Measurements from ENCODE around the gene XNDC1N. TPM values are rescaled to one million over a fixed set of nuclear protein-coding genes. Genes with fewer than 3 reads are reported as not detected.

Gene XNDC1N
- total and polyA plus RNA-seq, 5 donors from 2014 or later = 4.7 to 21.7 (median 7.7) TPM

DNA sequence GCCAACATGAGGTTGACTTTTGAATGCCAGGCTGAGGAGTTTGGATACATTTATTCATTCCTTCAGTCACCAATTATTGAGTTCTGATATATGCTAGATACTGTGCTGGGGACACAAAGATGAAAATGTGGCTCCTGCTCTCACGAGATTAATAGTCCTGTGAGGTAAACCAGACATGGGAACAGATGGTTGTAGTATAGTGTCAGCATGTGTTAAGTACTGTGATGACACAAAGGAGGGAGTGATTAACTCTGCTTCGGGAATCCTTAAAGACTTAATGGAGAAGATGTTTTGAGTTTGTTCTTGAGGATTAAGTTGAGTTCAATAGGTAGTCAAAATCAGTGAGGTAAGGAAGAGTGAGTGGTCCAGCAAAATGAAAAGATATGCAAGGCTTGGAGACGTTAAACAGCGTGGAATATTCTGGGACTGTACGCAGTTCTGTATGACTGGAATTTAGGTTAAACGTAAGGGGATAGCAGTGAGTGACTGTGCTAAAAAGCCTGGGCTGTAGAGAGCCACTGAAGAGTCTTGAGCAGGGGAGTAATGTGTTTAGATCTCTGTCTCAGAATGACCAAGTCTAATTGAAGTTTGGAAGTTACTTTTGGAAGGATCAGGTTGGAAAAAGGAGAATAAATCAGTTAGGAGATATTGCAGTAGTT lies 12.3 kb upstream of the XNDC1N start:
- H3K36me3 Mint-ChIP-seq = peaks cover 16% of the 10 kb centered on the region

GRCh38 chr11:71937826-71938225 lies 9.4 kb upstream of the XNDC1N start:
- H3K4me1 ChIP-seq (ENCODE audit: control insufficient read depth, insufficient read depth, low read length, poor library complexity, severe bottlenecking) = no peaks in the 10 kb centered on the region
- H3K27ac ChIP-seq (ENCODE audit: insufficient read depth, low read length, poor library complexity, severe bottlenecking) = no peak overlapping the region
- H3K36me3 Mint-ChIP-seq = peaks cover 12% of the 10 kb centered on the region
- no peaks in the 10 kb centered on the region for H3K27me3 Mint-ChIP-seq
- DNase-seq (no peak), ATAC-seq (ENCODE audit: low read depth in 2 of 2) (no peak)
- H3K4me3 ChIP-seq (ENCODE audit: low read depth, low read length) = no peak overlapping the region
- H3K27ac Mint-ChIP-seq = no peak overlapping the region
- peaks cover 12 to 23% (median 15%) of the 10 kb centered on the region in 4 donors for H3K4me1 Mint-ChIP-seq
- no peaks in the 10 kb centered on the region for H3K9me3 Mint-ChIP-seq
- no peaks in the 10 kb centered on the region for H3K27me3 ChIP-seq (ENCODE audit: control insufficient read depth, insufficient read depth, low read length)
- H3K9me3 ChIP-seq (ENCODE audit: control insufficient read depth in 2 of 2, low read length in 2 of 2) = no peaks in the 10 kb centered on the region
- no peak overlapping the region for H3K4me3 Mint-ChIP-seq
- peaks cover 6% of the 10 kb centered on the region for H3K36me3 ChIP-seq (ENCODE audit: control insufficient read depth, insufficient read depth, low read length)

More for the DNA sequence above, 12.3 kb upstream of the XNDC1N start:
- no peak overlapping the region for H3K4me3 Mint-ChIP-seq
- no peaks in the 10 kb centered on the region for H3K4me1 ChIP-seq (ENCODE audit: control insufficient read depth, insufficient read depth, low read length, poor library complexity, severe bottlenecking)
- no peaks in the 10 kb centered on the region for H3K9me3 ChIP-seq (ENCODE audit: control insufficient read depth in 2 of 2, low read length in 2 of 2)
- no peaks in the 10 kb centered on the region for H3K27me3 ChIP-seq (ENCODE audit: control insufficient read depth, insufficient read depth, low read length)
- H3K9me3 Mint-ChIP-seq = no peaks in the 10 kb centered on the region
- ATAC-seq (ENCODE audit: low read depth in 2 of 2) = no peak
- no peak overlapping the region for H3K27ac Mint-ChIP-seq
- peaks cover 11% of the 10 kb centered on the region for H3K36me3 ChIP-seq (ENCODE audit: control insufficient read depth, insufficient read depth, low read length)
- no peak overlapping the region for H3K4me3 ChIP-seq (ENCODE audit: low read depth, low read length)
- H3K4me1 Mint-ChIP-seq = peaks cover 10 to 20% (median 15%) of the 10 kb centered on the region in 4 donors
- no peaks in the 10 kb centered on the region for H3K27me3 Mint-ChIP-seq
- DNase-seq = no peak
- H3K27ac ChIP-seq (ENCODE audit: insufficient read depth, low read length, poor library complexity, severe bottlenecking) = no peak overlapping the region

DNA sequence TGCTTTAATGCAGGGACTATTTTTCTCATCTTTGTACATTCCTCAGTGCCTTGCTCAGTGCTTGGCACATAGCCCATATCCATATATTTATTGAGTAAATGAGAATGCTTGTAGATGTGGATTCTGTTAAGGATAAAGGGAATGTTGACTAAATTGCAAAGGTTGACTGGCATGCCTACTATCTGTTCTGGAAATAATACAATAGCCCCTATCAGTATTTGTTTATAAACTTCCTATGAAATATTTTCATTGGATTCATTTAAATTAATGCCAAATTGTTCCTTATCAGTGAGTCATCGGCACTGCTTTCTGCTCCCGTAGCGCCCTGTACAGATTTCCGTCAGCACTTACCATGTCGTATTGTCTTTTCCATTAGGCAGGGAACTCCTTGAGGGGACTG lies 8.4 kb upstream of the XNDC1N start:
- no peaks in the 10 kb centered on the region for H3K9me3 Mint-ChIP-seq
- H3K4me1 ChIP-seq (ENCODE audit: control insufficient read depth, insufficient read depth, low read length, poor library complexity, severe bottlenecking) = no peaks in the 10 kb centered on the region
- no peak overlapping the region for H3K27ac Mint-ChIP-seq
- peaks cover 16 to 24% (median 20%) of the 10 kb centered on the region in 4 donors for H3K4me1 Mint-ChIP-seq
- H3K27ac ChIP-seq (ENCODE audit: insufficient read depth, low read length, poor library complexity, severe bottlenecking) = no peak overlapping the region
- H3K4me3 Mint-ChIP-seq = no peak overlapping the region
- H3K27me3 Mint-ChIP-seq = no peaks in the 10 kb centered on the region
- peaks cover 12% of the 10 kb centered on the region for H3K36me3 Mint-ChIP-seq
- DNase-seq (no peak), ATAC-seq (ENCODE audit: low read depth in 2 of 2) (no peak)
- H3K9me3 ChIP-seq (ENCODE audit: control insufficient read depth in 2 of 2, low read length in 2 of 2) = no peaks in the 10 kb centered on the region
- H3K27me3 ChIP-seq (ENCODE audit: control insufficient read depth, insufficient read depth, low read length) = no peaks in the 10 kb centered on the region
- peaks cover 6% of the 10 kb centered on the region for H3K36me3 ChIP-seq (ENCODE audit: control insufficient read depth, insufficient read depth, low read length)
- H3K4me3 ChIP-seq (ENCODE audit: low read depth, low read length) = no peak overlapping the region

- Histone ChIP-seq H3K9me3 (ENCODE audit: control insufficient read depth in 2 of 2, low read length in 2 of 2) (no peaks in the 10 kb centered on the region), H3K36me3 (ENCODE audit: control insufficient read depth, insufficient read depth, low read length) (peaks cover 6% of the 10 kb centered on the region), H3K27ac (ENCODE audit: insufficient read depth, low read length, poor library complexity, severe bottlenecking) (no peak overlapping the region), H3K4me1 (ENCODE audit: control insufficient read depth, insufficient read depth, low read length, poor library complexity, severe bottlenecking) (peaks cover 1% of the 10 kb centered on the region), H3K27me3 (ENCODE audit: control insufficient read depth, insufficient read depth, low read length) (no peaks in the 10 kb centered on the region), H3K4me3 (ENCODE audit: low read depth, low read length) (no peak overlapping the region)
- Mint-ChIP-seq H3K27me3 (no peaks in the 10 kb centered on the region), H3K9me3 (no peaks in the 10 kb centered on the region), H3K27ac (no peak overlapping the region), H3K4me1 (peaks cover 24 to 34% (median 33%) of the 10 kb centered on the region in 4 donors), H3K4me3 (no peak overlapping the region), H3K36me3 (peaks cover 12% of the 10 kb centered on the region)
- DNase-seq (no peak), ATAC-seq (ENCODE audit: low read depth in 2 of 2) (no peak)
Observed at GRCh38 chr11:71935338-71935925, 7.0 kb upstream of the XNDC1N start.

DNA sequence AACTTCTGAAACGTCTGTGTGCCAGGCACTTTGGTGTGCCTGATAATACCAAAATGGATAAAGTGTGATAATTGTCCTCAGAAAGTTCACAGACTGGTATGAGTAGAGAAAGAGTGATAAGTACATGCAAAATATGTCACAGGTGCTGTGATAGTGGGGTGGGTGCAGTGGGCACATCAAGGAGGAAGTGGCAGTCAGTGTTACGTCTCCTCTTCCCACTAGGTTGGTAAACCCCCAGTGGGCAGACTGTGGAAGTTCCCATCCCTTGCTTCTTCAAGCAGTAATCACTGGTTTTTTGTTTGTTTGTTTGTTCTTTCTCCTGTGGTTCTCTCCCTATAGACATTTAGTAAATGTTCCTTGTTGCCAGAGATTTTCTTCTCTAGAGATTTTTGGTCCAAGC lies 5.8 kb upstream of the XNDC1N start:
- Mint-ChIP-seq H3K27ac (peak overlapping the region in 1 of 3 donors; percentile 10), H3K9me3 (no peaks in the 10 kb centered on the region), H3K4me3 (peak overlapping the region in 1 of 4 donors; percentile 13), H3K27me3 (no peaks in the 10 kb centered on the region), H3K4me1 (peaks cover 32 to 47% (median 42%) of the 10 kb centered on the region in 4 donors), H3K36me3 (peaks cover 9% of the 10 kb centered on the region)
- DNase-seq (peak in 1 of 3 donors; percentile 2), ATAC-seq (ENCODE audit: low read depth in 2 of 2) (peak in 1 of 2 donors; percentile 39)
- Histone ChIP-seq H3K9me3 (ENCODE audit: control insufficient read depth in 2 of 2, low read length in 2 of 2) (no peaks in the 10 kb centered on the region), H3K4me1 (ENCODE audit: control insufficient read depth, insufficient read depth, low read length, poor library complexity, severe bottlenecking) (peaks cover 13% of the 10 kb centered on the region), H3K4me3 (ENCODE audit: low read depth, low read length) (no peak overlapping the region), H3K27ac (ENCODE audit: insufficient read depth, low read length, poor library complexity, severe bottlenecking) (no peak overlapping the region), H3K27me3 (ENCODE audit: control insufficient read depth, insufficient read depth, low read length) (no peaks in the 10 kb centered on the region), H3K36me3 (ENCODE audit: control insufficient read depth, insufficient read depth, low read length) (peaks cover 6% of the 10 kb centered on the region)

GRCh38 chr11:71933141-71933933 lies 4.9 kb upstream of the XNDC1N start:
- Mint-ChIP-seq H3K4me3 (no peak overlapping the region), H3K9me3 (no peaks in the 10 kb centered on the region), H3K4me1 (peaks cover 32 to 55% (median 46%) of the 10 kb centered on the region in 4 donors), H3K36me3 (peaks cover 8% of the 10 kb centered on the region), H3K27ac (no peak overlapping the region), H3K27me3 (peaks cover 5% of the 10 kb centered on the region)
- H3K4me3 ChIP-seq (ENCODE audit: low read depth, low read length) = no peak overlapping the region
- no peaks in the 10 kb centered on the region for H3K27me3 ChIP-seq (ENCODE audit: control insufficient read depth, insufficient read depth, low read length)
- DNase-seq (no peak), ATAC-seq (ENCODE audit: low read depth in 2 of 2) (no peak)
- no peak overlapping the region for H3K27ac ChIP-seq (ENCODE audit: insufficient read depth, low read length, poor library complexity, severe bottlenecking)
- no peaks in the 10 kb centered on the region for H3K9me3 ChIP-seq (ENCODE audit: control insufficient read depth in 2 of 2, low read length in 2 of 2)
- peaks cover 6% of the 10 kb centered on the region for H3K36me3 ChIP-seq (ENCODE audit: control insufficient read depth, insufficient read depth, low read length)
- H3K4me1 ChIP-seq (ENCODE audit: control insufficient read depth, insufficient read depth, low read length, poor library complexity, severe bottlenecking) = peaks cover 13% of the 10 kb centered on the region

DNA sequence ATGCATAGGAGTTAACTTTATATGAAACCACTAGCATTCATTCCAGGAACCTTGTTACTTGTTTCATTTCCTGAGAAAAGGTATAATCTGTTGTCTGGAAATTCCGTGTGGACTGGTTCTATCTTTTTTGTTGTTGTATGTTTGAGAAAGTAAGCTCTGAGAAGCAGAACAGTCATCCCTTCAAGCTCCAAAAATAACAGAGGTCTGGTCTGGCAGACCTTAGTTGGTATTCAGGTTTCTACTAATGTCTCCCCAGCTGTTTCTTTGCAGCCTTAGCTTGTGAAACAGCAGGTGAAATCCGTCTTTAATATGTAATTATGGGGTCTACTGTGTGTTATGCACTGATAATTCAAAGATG lies 2.8 kb upstream of the XNDC1N start:
- Histone ChIP-seq H3K4me1 (ENCODE audit: control insufficient read depth, insufficient read depth, low read length, poor library complexity, severe bottlenecking) (peaks cover 27% of the 10 kb centered on the region), H3K9me3 (ENCODE audit: control insufficient read depth in 2 of 2, low read length in 2 of 2) (no peaks in the 10 kb centered on the region), H3K36me3 (ENCODE audit: control insufficient read depth, insufficient read depth, low read length) (no peaks in the 10 kb centered on the region), H3K27me3 (ENCODE audit: control insufficient read depth, insufficient read depth, low read length) (no peaks in the 10 kb centered on the region), H3K4me3 (ENCODE audit: low read depth, low read length) (peak overlapping the region; percentile 46), H3K27ac (ENCODE audit: insufficient read depth, low read length, poor library complexity, severe bottlenecking) (no peak overlapping the region)
- ATAC-seq (ENCODE audit: low read depth in 2 of 2) (no peak), DNase-seq (no peak)
- Mint-ChIP-seq H3K4me1 (peaks cover 25 to 72% (median 53%) of the 10 kb centered on the region in 4 donors), H3K27me3 (peaks cover 6% of the 10 kb centered on the region), H3K4me3 (peak overlapping the region; percentile 56 to 98 (median 91)), H3K9me3 (no peaks in the 10 kb centered on the region), H3K27ac (peak overlapping the region in 1 of 3 donors; percentile 83), H3K36me3 (no peaks in the 10 kb centered on the region)

All from CD4-positive, CD25-positive, alpha-beta regulatory T cell (primary cell).